Neural cell (in vitro differentiated cells): ENCODE results near the gene ROS1. TPM values are rescaled to one million over a fixed set of nuclear protein-coding genes. Genes with fewer than 3 reads are reported as not detected.
"Not testable (repeated sequence)": the region's sequence is repeated elsewhere in the genome, so short reads cannot be mapped to it uniquely, and the experiment has no call there.

Source experiments
- H2AFZ ChIP-seq: fragments of 200-600, 300-800 bp; sonication (generic), shearing (Covaris generic); 2 replicates; pipeline ENCODE4 v1.6.0; 2014; ENCODE audit warnings: low read depth, mild to moderate bottlenecking, antibody characterized with exemption, low read length, moderate library complexity
- H3F3A ChIP-seq: fragments of 200-600 bp; shearing (Covaris generic); 2 replicates; pipeline ENCODE4 v1.6.1; 2016; ENCODE audit warnings: mild to moderate bottlenecking, moderate library complexity, mixed read lengths, antibody characterized with exemption, low read length; ENCODE audit not compliant: insufficient read depth, poor library complexity, severe bottlenecking
- H3K27ac ChIP-seq: fragments of 200-600, 300-800 bp; sonication (generic), shearing (Covaris generic); 2 replicates; pipeline ENCODE4 v1.5.1; 2014; ENCODE audit warnings: mild to moderate bottlenecking, low read length, moderate library complexity
- H3K27me3 ChIP-seq: fragments of 300-800, 200-600 bp; sonication (generic), shearing (Covaris generic); 2 replicates; pipeline ENCODE4 v1.6.0; 2014; ENCODE audit warnings: mild to moderate bottlenecking, low read depth, low read length, moderate library complexity; ENCODE audit not compliant: insufficient read depth
- H3K36me3 ChIP-seq: fragments of 300-800, 200-600 bp; sonication (generic), shearing (Covaris generic); 2 replicates; pipeline ENCODE4 v1.5.1; 2014; ENCODE audit warnings: mild to moderate bottlenecking, antibody characterized with exemption, low read length, moderate library complexity; ENCODE audit not compliant: insufficient read depth
- H3K4me2 ChIP-seq: fragments of 300-800, 200-600 bp; sonication (generic), shearing (Covaris generic); 2 replicates; pipeline ENCODE4 v1.6.0; 2014; ENCODE audit warnings: mild to moderate bottlenecking, low read length
- H3K4me3 ChIP-seq: fragments of 300-800, 200-600 bp; sonication (generic), shearing (Covaris generic); 2 replicates; pipeline ENCODE4 v1.5.1; 2014; ENCODE audit warnings: mild to moderate bottlenecking, low read length, moderate library complexity
- H3K79me2 ChIP-seq: fragments of 200-600 bp; shearing (Covaris generic); replicated peaks from 2 replicates; pipeline ENCODE4 v1.6.0; 2014; ENCODE audit warnings: mild to moderate bottlenecking, low read length, moderate library complexity; ENCODE audit not compliant: insufficient read depth
- H3K9ac ChIP-seq: fragments of 300-800, 200-600 bp; sonication (generic), shearing (Covaris generic); 2 replicates; pipeline ENCODE4 v1.6.1; 2016; ENCODE audit warnings: mild to moderate bottlenecking, low read length, mixed read lengths
- H3K9me2 ChIP-seq: fragments of 200-600 bp; shearing (Covaris generic); 2 replicates; pipeline ENCODE4 v1.6.1; 2016; ENCODE audit warnings: mild to moderate bottlenecking, low read length, mixed read lengths; ENCODE audit not compliant: insufficient read depth
- H3K9me3 ChIP-seq: fragments of 200-600, 300-800 bp; sonication (generic), shearing (Covaris generic); 2 replicates; pipeline ENCODE4 v1.6.1; 2016; ENCODE audit warnings: mild to moderate bottlenecking, mixed run types, low read length, moderate library complexity, mixed read lengths
- H4K20me1 ChIP-seq: fragments of 200-600 bp; shearing (Covaris generic); 2 replicates; pipeline ENCODE4 v1.6.1; 2016; ENCODE audit warnings: mild to moderate bottlenecking, mixed run types; ENCODE audit not compliant: insufficient read depth
- CTCF ChIP-seq: fragments of 450-650 bp; IDR thresholded peaks from 2 replicates; pipeline ENCODE4 v1.5.1; 2014; ENCODE audit warnings: antibody characterized with exemption, mild to moderate bottlenecking, moderate library complexity; ENCODE audit not compliant: poor library complexity, severe bottlenecking
- EP300 ChIP-seq: fragments of 450-650 bp; conservative IDR thresholded peaks from 2 replicates; pipeline ENCODE4 v1.6.1; 2014; ENCODE audit warnings: antibody characterized with exemption, mild to moderate bottlenecking, moderate library complexity; ENCODE audit not compliant: poor library complexity, severe bottlenecking
- EZH2 ChIP-seq: fragments of 200-600, 300-800 bp; shearing (Covaris generic), sonication (generic); IDR thresholded peaks from 2 replicates; pipeline ENCODE4 v1.6.1; 2014; ENCODE audit warnings: antibody characterized with exemption, low read length, borderline replicate concordance, mild to moderate bottlenecking; ENCODE audit not compliant: insufficient read depth, poor library complexity, severe bottlenecking
- POLR2AphosphoS5 ChIP-seq: IDR thresholded peaks from 2 replicates; pipeline ENCODE4 v1.6.1; 2012
- RAD21 ChIP-seq: fragments of 450-650 bp; conservative IDR thresholded peaks from 2 replicates; pipeline ENCODE4 v1.6.1; 2014; ENCODE audit warnings: antibody characterized with exemption, mild to moderate bottlenecking, moderate library complexity
- REST ChIP-seq: IDR thresholded peaks from 2 replicates; pipeline ENCODE4 v1.6.1; 2012; ENCODE audit warnings: borderline replicate concordance
- TAF1 ChIP-seq: IDR thresholded peaks from 2 replicates; pipeline ENCODE4 v1.6.1; 2012; ENCODE audit warnings: low read depth
- polyA plus RNA-seq: library from polyadenylated mRNA; depleted of rRNA; stranded (reverse); fragments of >200 nt; gene quantifications from 2 replicates; pipeline ENCODE4 v1.2.3, GENCODE V29; 2014

Gene ROS1
- polyA plus RNA-seq, 1 donor from 2014 or later, result not detected

GRCh38 chr6:117469791-117470190, 44.0 kb upstream of the ROS1 start:
- Histone ChIP-seq H2AFZ (no peak overlapping the region), H3K79me2 (no peaks in the 10 kb centered on the region), H3K9me3 (no peaks in the 10 kb centered on the region), H3K4me2 (no peak overlapping the region), H3K27ac (no peak overlapping the region), H3K36me3 (no peaks in the 10 kb centered on the region), H3K9ac (no peak overlapping the region), H4K20me1 (no peaks in the 10 kb centered on the region), H3F3A (no peaks in the 10 kb centered on the region), H3K4me3 (no peak overlapping the region), H3K9me2 (no peaks in the 10 kb centered on the region), H3K27me3 (no peaks in the 10 kb centered on the region)
- TF ChIP-seq CTCF (no peak), TAF1 (no peak), EZH2 (no peak), EP300 (no peak)

GRCh38 chr6:117469356-117469755, 43.6 kb upstream of the ROS1 start:
- no peaks in the 10 kb centered on the region for H3K79me2 ChIP-seq
- no peaks in the 10 kb centered on the region for H4K20me1 ChIP-seq
- no peaks in the 10 kb centered on the region for H3K9me2 ChIP-seq
- no peaks in the 10 kb centered on the region for H3F3A ChIP-seq
- H3K4me2 ChIP-seq, result no peak overlapping the region
- no peak overlapping the region for H3K4me3 ChIP-seq
- TF ChIP-seq CTCF (no peak), EZH2 (no peak), REST (no peak), RAD21 (no peak), POLR2AphosphoS5 (no peak)
- H3K36me3 ChIP-seq, result no peaks in the 10 kb centered on the region
- H3K9me3 ChIP-seq, result no peaks in the 10 kb centered on the region
- H3K27ac ChIP-seq, result no peak overlapping the region
- no peak overlapping the region for H3K9ac ChIP-seq
- no peaks in the 10 kb centered on the region for H3K27me3 ChIP-seq
- H2AFZ ChIP-seq, result no peak overlapping the region

DNA sequence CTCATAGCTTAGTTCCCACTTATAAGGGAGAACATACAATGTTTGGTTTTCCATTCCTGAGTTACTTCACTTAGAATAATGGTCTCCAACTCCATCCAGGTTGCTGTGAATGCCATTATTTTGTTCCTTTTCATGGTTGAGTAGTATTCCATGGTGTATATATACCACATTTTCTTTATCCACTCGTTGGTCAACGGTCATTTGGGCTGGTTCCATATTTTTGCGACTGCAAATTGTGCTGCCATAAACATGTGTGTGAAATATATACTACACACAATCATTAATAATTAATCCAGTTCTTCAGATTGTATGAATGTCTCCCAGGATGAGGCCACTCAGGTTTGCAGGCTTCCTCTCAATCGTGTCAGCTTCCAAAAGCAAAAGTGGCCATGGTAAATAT, 42.8 kb upstream of the ROS1 start:
- H3K79me2 ChIP-seq, H3K27me3 ChIP-seq, H3F3A ChIP-seq, H3K4me2 ChIP-seq, H3K9me3 ChIP-seq, H3K36me3 ChIP-seq, H3K9ac ChIP-seq, H4K20me1 ChIP-seq, H2AFZ ChIP-seq, H3K27ac ChIP-seq, H3K4me3 ChIP-seq, H3K9me2 ChIP-seq: not testable (repeated sequence)
